Measurements from ENCODE around the gene RNASEH2A. TPM values are rescaled to one million over a fixed set of nuclear protein-coding genes. Genes with fewer than 3 reads are reported as not detected.

RNASEH2A gene
- total RNA-seq, 1 experiment from 2014 or later: 72.9 TPM

- Mint-ChIP-seq H3K4me1 (peaks cover 42% of the 10 kb centered on the region), H3K9me3 (no peaks in the 10 kb centered on the region), H3K4me3 (peak overlapping the region; percentile 70), H3K36me3 (no peaks in the 10 kb centered on the region), H3K27ac (peak overlapping the region; percentile 95), H3K27me3 (ENCODE audit: low read depth) (peaks cover 50% of the 10 kb centered on the region)
- TF ChIP-seq ZBTB21 (CRISPR knock-in tag; IDR thresholded peaks at IDR 0.05; ENCODE audit: borderline replicate concordance): no peak
- TF ChIP-seq E2F1 (CRISPR knock-in tag; IDR thresholded peaks at IDR 0.05): no peak
- no peak for TF ChIP-seq ATF6 (CRISPR knock-in tag; IDR thresholded peaks at IDR 0.05)
- no peak for TF ChIP-seq JAZF1 (CRISPR knock-in tag; IDR thresholded peaks at IDR 0.05)
- no peak for TF ChIP-seq ZNF138 (CRISPR knock-in tag; conservative IDR thresholded peaks at IDR 0.05)
- no peak for TF ChIP-seq NR3C1 (CRISPR knock-in tag; conservative IDR thresholded peaks at IDR 0.05; ENCODE audit: low read depth)
- TF ChIP-seq CBFB (CRISPR knock-in tag; IDR thresholded peaks at IDR 0.05; ENCODE audit: low read depth): no peak
- TF ChIP-seq ARID4B (CRISPR knock-in tag; IDR thresholded peaks at IDR 0.05; ENCODE audit: borderline replicate concordance): no peak
- no peak for TF ChIP-seq RELA (CRISPR knock-in tag; IDR thresholded peaks at IDR 0.05; ENCODE audit: borderline replicate concordance)
- TF ChIP-seq MAX (CRISPR knock-in tag; IDR thresholded peaks at IDR 0.05): no peak
- no peak for TF ChIP-seq ETV6 (CRISPR knock-in tag; IDR thresholded peaks at IDR 0.05)
- no peak for TF ChIP-seq ATF3 (CRISPR knock-in tag; conservative IDR thresholded peaks at IDR 0.05)
- no peak for TF ChIP-seq AR (CRISPR knock-in tag; IDR thresholded peaks at IDR 0.05)
- no peak for TF ChIP-seq CDX4 (CRISPR knock-in tag; IDR thresholded peaks at IDR 0.05; ENCODE audit: borderline replicate concordance)
- no peak for TF ChIP-seq USF1 (CRISPR knock-in tag; IDR thresholded peaks at IDR 0.05)
- POLR2A ChIA-PET: no interaction called here
- DNase-seq (ENCODE audit: low spot score) (no peak), ATAC-seq (no peak)
- CTCF ChIA-PET: interaction anchor here (0.6 to 1.3 kb wide), 3 partner anchors 8 to 34 kb away, joined by 3 to 5 read pairs (median 5); no protein-coding TSS in a partner anchor
Observed at GRCh38 chr19:12836529-12836863, 30.1 kb downstream of the RNASEH2A start.
